ENCODE data around the gene FBN3. TPM values are rescaled to one million over a fixed set of nuclear protein-coding genes. Genes with fewer than 3 reads are reported as not detected.

FBN3 gene
- total RNA-seq, 1 donor from 2014 or later, result 0.04 TPM

DNA sequence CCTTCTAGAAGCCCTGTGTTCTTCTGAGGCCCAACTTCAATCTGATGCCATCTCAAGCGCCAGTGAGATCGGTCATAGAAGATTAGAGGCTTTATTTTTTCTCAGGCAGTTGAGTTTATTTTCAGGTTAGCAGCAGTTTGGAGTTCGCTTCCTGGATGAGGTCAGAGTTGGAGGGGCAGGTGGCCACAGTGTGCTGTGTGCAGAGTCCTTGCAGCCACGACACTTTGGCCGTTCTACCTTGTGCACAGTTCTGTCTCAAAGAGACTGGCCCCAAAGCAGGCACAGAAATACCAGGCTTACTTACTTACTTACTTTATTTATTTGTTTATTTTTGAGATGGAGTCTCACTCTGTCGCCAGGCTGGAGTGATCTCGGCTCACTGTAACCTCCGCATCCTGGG, 128.0 kb downstream of the FBN3 start:
- no peak overlapping the region for H3K4me3 ChIP-seq (ENCODE audit: low read depth, low read length)
- TF ChIP-seq, protein P1, sequence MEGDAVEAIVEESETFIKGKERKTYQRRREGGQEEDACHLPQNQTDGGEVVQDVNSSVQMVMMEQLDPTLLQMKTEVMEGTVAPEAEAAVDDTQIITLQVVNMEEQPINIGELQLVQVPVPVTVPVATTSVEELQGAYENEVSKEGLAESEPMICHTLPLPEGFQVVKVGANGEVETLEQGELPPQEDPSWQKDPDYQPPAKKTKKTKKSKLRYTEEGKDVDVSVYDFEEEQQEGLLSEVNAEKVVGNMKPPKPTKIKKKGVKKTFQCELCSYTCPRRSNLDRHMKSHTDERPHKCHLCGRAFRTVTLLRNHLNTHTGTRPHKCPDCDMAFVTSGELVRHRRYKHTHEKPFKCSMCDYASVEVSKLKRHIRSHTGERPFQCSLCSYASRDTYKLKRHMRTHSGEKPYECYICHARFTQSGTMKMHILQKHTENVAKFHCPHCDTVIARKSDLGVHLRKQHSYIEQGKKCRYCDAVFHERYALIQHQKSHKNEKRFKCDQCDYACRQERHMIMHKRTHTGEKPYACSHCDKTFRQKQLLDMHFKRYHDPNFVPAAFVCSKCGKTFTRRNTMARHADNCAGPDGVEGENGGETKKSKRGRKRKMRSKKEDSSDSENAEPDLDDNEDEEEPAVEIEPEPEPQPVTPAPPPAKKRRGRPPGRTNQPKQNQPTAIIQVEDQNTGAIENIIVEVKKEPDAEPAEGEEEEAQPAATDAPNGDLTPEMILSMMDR (IDR thresholded peaks at IDR 0.05; ENCODE audit: insufficient read depth, low read length, poor library complexity, severe bottlenecking), result no peak
- H3K27me3 ChIP-seq (ENCODE audit: control insufficient read depth, insufficient read depth, low read length), result no peaks in the 10 kb centered on the region
- no peak for DNase-seq (ENCODE audit: low read depth)
- no peaks in the 10 kb centered on the region for H3K36me3 ChIP-seq (ENCODE audit: control insufficient read depth, insufficient read depth, low read length)

DNA sequence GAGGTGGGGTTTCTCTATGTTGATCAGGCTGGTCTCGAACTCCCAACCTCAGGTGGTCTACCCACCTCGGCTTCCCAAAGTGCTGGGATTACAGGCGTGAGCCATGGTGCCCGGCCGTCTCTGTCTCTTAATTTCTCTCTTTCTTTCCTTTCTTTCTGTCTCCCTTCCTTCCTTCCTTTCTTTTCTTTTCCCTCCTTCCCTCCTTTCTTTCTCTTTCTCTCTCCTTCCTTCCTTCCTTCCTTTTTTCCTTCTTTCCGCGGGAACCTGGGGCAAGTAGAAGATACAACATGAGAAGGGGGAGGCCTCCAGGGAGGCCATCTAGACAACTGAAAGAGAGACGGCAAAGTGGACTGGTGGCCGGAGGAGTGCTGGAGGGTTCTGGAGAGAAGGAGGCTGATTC, 128.7 kb downstream of the FBN3 start:
- H3K27me3 ChIP-seq (ENCODE audit: control insufficient read depth, insufficient read depth, low read length), result no peaks in the 10 kb centered on the region
- TF ChIP-seq, protein P1 (IDR thresholded peaks at IDR 0.05; ENCODE audit: insufficient read depth, low read length, poor library complexity, severe bottlenecking), result no peak

DNA sequence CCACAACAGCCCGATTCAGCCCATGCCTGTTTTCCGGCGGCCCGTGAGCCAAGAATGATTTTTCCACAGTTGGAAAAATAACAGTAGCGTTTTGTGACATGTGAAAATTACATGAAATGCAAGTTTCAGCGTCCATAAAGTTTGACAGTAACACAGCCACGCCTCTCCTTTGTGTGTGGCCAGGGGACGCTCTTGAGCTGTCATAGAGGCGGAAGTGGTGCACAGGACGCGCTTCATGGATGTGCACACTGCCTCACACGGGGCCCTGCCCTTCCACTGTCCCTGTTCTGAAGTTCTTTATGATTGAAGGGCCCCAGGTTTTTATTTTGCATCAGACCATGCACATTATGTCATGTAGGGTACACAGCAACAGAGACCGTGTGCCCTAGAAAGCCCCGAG, 131.6 kb downstream of the FBN3 start:
- TF ChIP-seq, protein P1 (IDR thresholded peaks at IDR 0.05; ENCODE audit: insufficient read depth, low read length, poor library complexity, severe bottlenecking), result no peak
- H3K4me3 ChIP-seq (ENCODE audit: low read depth, low read length), result no peak overlapping the region
- no peaks in the 10 kb centered on the region for H3K36me3 ChIP-seq (ENCODE audit: control insufficient read depth, insufficient read depth, low read length)
- DNase-seq (ENCODE audit: low read depth), result no peak
- no peaks in the 10 kb centered on the region for H3K27me3 ChIP-seq (ENCODE audit: control insufficient read depth, insufficient read depth, low read length)

More for the DNA sequence above, 128.7 kb downstream of the FBN3 start:
- no peak for DNase-seq (ENCODE audit: low read depth)
- no peak overlapping the region for H3K4me3 ChIP-seq (ENCODE audit: low read depth, low read length)
- no peaks in the 10 kb centered on the region for H3K36me3 ChIP-seq (ENCODE audit: control insufficient read depth, insufficient read depth, low read length)

Other genes with a start within 250 kb of the FBN3 start
- gene MAP2K7, start 245.7 kb downstream of the FBN3 start, total RNA-seq, result 15.0 and 19.7 TPM in 2 replicates
- 0.14 and 4.5 TPM in 2 replicates for gene TGFBR3L, start 234.8 kb downstream of the FBN3 start, total RNA-seq
- gene SNAPC2, start 229.3 kb downstream of the FBN3 start, total RNA-seq, result 32.0 and 33.3 TPM in 2 replicates
- gene CTXN1, start 223.5 kb downstream of the FBN3 start, total RNA-seq, result 15.7 and 16.1 TPM in 2 replicates
- 80.5 and 83.9 TPM in 2 replicates for gene TIMM44, start 205.9 kb downstream of the FBN3 start, total RNA-seq
- gene ELAVL1, start 144.0 kb downstream of the FBN3 start, total RNA-seq, result 62.3 and 65.9 TPM in 2 replicates
- not detected in 2 replicates for gene CCL25, start 96.8 kb downstream of the FBN3 start, total RNA-seq
- gene CERS4, start 59.8 kb upstream of the FBN3 start, total RNA-seq, result 47.4 and 49.8 TPM in 2 replicates
- 85.6 and 104 TPM in 2 replicates for gene CD320, start 158.8 kb upstream of the FBN3 start, total RNA-seq
- 49.8 and 61.4 TPM in 2 replicates for gene NDUFA7, start 171.8 kb upstream of the FBN3 start, total RNA-seq
- gene RPS28, start 171.9 kb upstream of the FBN3 start, total RNA-seq, result 298 and 330 TPM in 2 replicates
- gene KANK3, start 193.7 kb upstream of the FBN3 start, total RNA-seq, result 3.7 and 8.1 TPM in 2 replicates
- 22.4 and 31.4 TPM in 2 replicates for gene ANGPTL4, start 214.6 kb upstream of the FBN3 start, total RNA-seq
- gene RAB11B, start 240.8 kb upstream of the FBN3 start, total RNA-seq, result 58.2 and 69.8 TPM in 2 replicates

Data from kidney epithelial cell (primary cell).